HFF-Myc (cell line): ENCODE results near the gene PDE9A.

Source experiments
- DNase-seq: peaks from one replicate; pipeline ENCODE4 v3.0.0-alpha.2; 2011; ENCODE audit warnings: low read depth; ENCODE audit errors: extremely low read depth
- H3K4me3 ChIP-seq: replicated peaks from 2 replicates; pipeline ENCODE4 v1.5.1; 2011; ENCODE audit warnings: low read depth, mild to moderate bottlenecking, control low read depth, low read length
- TF ChIP-seq, protein P1 (sequence below): IDR thresholded peaks from 2 replicates; pipeline ENCODE4 v1.5.1; 2012; ENCODE audit warnings: mild to moderate bottlenecking, low read depth, low read length, control low read depth; ENCODE audit errors: missing control alignments

The PDE9A gene

DNA sequence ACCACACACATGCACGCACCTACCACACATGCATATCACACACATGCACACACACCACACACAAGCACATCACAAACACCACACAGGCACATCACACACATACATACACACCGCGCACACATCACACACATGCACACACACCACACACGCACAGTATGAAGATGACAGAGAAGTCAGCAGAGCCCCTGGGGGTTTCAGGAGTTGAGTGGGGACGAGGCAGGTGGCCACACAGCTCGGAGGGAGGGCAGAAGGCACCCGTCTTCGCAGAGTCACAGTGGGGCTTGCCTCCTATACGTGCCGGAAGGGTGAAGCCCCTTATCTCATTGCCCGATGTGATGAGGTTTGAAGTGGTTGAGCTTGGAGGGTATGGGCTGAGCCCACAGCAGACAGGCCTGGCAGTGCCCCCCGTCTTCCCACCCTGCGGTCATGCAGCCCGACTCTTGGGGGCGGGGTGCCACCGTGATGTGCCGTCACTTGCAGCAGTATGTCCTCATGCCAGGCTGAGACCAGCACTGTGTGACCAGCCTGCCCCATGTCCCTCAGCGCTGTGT lies 9.9 kb downstream of the PDE9A start:
- TF ChIP-seq, protein P1, sequence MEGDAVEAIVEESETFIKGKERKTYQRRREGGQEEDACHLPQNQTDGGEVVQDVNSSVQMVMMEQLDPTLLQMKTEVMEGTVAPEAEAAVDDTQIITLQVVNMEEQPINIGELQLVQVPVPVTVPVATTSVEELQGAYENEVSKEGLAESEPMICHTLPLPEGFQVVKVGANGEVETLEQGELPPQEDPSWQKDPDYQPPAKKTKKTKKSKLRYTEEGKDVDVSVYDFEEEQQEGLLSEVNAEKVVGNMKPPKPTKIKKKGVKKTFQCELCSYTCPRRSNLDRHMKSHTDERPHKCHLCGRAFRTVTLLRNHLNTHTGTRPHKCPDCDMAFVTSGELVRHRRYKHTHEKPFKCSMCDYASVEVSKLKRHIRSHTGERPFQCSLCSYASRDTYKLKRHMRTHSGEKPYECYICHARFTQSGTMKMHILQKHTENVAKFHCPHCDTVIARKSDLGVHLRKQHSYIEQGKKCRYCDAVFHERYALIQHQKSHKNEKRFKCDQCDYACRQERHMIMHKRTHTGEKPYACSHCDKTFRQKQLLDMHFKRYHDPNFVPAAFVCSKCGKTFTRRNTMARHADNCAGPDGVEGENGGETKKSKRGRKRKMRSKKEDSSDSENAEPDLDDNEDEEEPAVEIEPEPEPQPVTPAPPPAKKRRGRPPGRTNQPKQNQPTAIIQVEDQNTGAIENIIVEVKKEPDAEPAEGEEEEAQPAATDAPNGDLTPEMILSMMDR, result no peak
- no peak for DNase-seq
- no peak overlapping the region for H3K4me3 ChIP-seq

DNA sequence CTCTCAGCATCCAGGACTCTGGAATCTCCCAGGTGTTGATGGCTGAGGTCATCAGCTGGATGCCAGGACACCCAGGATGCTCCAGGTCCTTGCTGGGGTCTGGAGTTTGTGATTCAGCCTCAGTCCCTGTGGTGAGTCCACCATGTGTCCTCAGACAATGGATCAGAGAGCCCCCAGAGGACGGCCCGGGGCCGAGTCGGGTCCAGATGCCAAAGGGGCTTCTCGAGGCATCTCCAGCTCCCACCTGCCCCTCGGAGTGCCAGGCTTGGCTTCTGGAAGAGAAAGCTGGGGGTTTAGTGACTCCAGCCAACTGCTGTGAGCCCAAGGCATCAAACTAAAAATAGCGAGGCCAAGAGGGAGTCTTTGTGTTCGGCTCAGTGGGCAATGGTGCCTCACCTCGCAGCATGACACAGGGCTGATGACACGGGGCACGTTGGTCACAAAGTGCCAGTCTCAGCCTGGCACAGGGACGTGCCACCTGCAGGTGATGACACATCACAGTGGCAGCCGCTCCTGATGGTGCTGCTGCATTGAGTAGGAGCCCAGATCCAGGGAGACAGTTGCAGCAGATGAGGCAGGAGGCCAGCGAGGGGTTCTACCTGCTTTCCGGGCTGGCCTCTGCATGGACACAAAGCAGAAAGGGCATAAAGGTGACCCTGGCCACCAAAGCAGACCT lies 10.6 kb downstream of the PDE9A start:
- H3K4me3 ChIP-seq, result no peak overlapping the region
- TF ChIP-seq, protein P1, result no peak
- no peak for DNase-seq

DNA sequence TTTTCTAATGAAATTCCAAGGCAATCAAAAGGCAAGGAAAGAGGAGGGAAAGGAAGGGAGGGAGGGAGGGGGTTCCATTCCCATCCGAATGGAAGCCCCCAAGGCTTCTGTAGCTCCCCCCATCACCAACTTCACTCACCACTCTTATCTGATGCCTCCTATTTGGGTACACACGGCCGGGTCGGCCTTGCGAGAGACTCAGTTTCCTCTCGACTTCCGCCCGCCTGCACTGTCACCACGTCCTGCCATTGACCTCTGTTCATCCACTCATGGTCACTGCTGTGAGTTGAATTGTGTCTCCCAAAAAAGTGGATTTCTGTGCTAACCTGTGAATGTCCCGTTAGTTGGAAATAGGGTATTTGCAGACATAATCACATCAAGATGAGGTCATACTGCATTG lies 11.2 kb downstream of the PDE9A start:
- H3K4me3 ChIP-seq, result no peak overlapping the region
- no peak for DNase-seq
- TF ChIP-seq, protein P1, result no peak

DNA sequence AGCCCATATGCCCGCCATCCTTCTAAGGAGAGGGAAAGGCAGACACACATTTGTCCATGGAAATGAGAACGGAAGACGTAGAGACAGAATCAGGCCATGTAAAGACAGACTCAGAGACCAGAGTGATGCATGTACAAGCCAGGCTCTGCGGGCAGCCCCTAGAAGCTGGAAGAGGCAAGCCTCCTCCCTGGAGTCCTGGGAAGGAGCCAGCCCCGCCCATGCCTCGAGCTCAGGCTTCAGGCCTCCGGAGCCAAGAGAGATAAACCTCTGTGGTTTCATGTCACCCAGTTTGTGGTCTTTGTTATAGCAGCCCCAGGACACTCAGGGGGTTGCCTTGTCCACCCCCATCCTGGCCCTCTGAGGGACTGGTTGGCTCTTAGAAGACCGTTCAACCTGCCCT lies 11.6 kb downstream of the PDE9A start:
- DNase-seq, result no peak
- H3K4me3 ChIP-seq, result no peak overlapping the region
- TF ChIP-seq, protein P1, result no peak

DNA sequence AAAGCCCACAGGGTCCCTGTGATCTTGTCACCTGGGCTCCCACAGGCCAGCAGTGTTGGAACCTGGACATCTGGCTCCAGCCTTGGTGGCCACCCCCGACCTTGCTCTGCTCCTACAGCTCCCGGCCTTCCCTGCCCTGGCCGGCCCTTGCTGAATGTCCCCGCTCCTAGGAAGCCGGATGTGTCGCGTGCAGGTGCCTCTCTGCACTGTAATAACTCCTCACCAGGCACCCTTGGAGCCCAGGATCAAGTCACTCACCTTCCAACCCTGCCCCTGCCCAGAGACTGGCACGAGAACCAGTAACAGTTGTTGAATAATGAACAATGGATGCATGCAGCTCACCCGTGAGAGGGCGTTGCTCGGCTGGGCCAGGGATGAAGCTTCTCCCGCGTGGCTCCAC lies 12.1 kb downstream of the PDE9A start:
- DNase-seq, result no peak
- TF ChIP-seq, protein P1, result no peak
- no peak overlapping the region for H3K4me3 ChIP-seq

DNA sequence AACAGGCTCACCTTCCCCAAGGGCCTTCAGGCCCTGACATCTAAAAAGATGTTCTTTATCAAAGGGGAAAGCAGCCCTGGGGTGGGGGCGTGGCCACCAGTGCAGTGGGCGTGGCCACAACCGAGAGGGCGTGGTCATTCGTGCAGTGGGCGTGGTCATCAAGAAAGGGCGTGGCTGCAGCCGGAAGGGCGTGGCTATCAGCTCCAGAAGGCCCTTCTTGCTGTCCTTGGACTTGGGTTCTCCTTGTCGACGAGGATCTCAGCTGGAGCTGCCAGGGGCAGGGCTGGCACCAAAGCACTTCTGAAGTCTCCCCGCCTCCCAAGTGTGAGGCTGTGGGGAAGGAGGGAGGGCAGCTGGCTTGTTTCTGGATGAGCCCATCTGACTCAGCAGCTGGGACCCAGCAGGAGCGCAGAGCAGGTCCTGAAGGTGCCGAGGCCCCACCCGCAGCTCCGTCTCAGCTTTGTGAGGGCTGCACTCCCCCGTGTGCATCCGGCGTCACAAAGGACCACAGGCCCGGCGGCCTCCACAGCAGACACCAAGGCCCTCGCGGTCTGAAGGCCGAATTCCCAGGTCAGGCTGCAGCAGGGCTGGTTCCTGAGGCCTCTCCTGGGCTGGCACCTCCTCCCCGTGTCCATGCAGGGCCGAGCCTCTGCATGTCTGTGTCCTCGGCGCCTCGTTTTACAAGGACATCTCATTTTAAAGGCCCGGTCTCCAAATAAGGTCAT lies 12.8 kb downstream of the PDE9A start:
- no peak for DNase-seq

More for the DNA sequence above, 12.8 kb downstream of the PDE9A start:
- H3K4me3 ChIP-seq, result no peak overlapping the region
- TF ChIP-seq, protein P1, result no peak
